Tibial nerve (tissue), 4 donors: ENCODE measurements around the gene AURKAIP1. TPM values are rescaled to one million over a fixed set of nuclear protein-coding genes. Genes with fewer than 3 reads are reported as not detected.

Experiments
- DNase-seq, 2 donors: peaks; one replicate each; pipeline ENCODE4 v3.0.0-alpha.2; 2019; ENCODE audit warnings: low spot score in 2 of 2
- H3K27ac ChIP-seq, 4 donors: fragments of 200-600 bp; sonication (generic) in 3 of 4; one replicate each; pipeline ENCODE4 v1.5.1; 2017 to 2019; ENCODE audit warnings: mild to moderate bottlenecking in 1 of 4
- H3K27me3 ChIP-seq, 2 donors: fragments of 200-600 bp; sonication (generic) in 1 of 2; one replicate each; pipeline versions ENCODE4 v1.5.1 to v1.6.0; 2017 to 2019
- H3K36me3 ChIP-seq, 3 donors: fragments of 200-600 bp; sonication (generic); one replicate each; pipeline ENCODE4 v1.5.1; 2018 to 2019
- H3K4me1 ChIP-seq, 4 donors: fragments of 200-600 bp; sonication (generic) in 3 of 4; one replicate each; pipeline ENCODE4 v1.5.1; 2017 to 2019
- H3K4me3 ChIP-seq, 4 donors: fragments of 200-600 bp; sonication (generic) in 3 of 4; one replicate each; pipeline ENCODE4 v1.5.1; 2017 to 2019; ENCODE audit warnings: mild to moderate bottlenecking in 1 of 4, moderate library complexity in 1 of 4
- H3K9me3 ChIP-seq, 4 donors: fragments of 200-600 bp; sonication (generic) in 3 of 4; one replicate each; pipeline ENCODE4 v1.5.1; 2017 to 2019
- EP300 ChIP-seq, 2 donors: sonication (generic); formaldehyde crosslinking; IDR thresholded peaks; one replicate each; pipeline ENCODE4 v1.6.1; 2017; ENCODE audit warnings: antibody characterized with exemption in 2 of 2, mild to moderate bottlenecking in 1 of 2
- POLR2A ChIP-seq, 2 donors: fragments of 450-650 bp; IDR thresholded peaks; one replicate each; pipeline ENCODE4 v1.6.1; 2017; ENCODE audit warnings: antibody characterized with exemption in 2 of 2, mild to moderate bottlenecking in 2 of 2, moderate library complexity in 2 of 2
- WGBS, 2 donors: methylation state at CpG; one replicate each; pipeline ENCODE4 v1.1.5; 2018; 5-methylcytosine and 5-hydroxymethylcytosine counted together
- total RNA-seq, 4 donors: library from RNA; depleted of rRNA; stranded (reverse); fragments of >200 nt; gene quantifications; one replicate each; pipeline ENCODE4 v1.1.0, GENCODE V29; 2016
- TF ChIP-seq, protein P1 (sequence below), 5 experiments: fragments of 200-600 bp in 3 of 5; fragments of 450-650 bp in 2 of 5; sonication (generic) in 3 of 5; IDR thresholded peaks; one replicate each; pipeline ENCODE4 v1.5.1; 2016 to 2019; ENCODE audit warnings: antibody characterized with exemption in 5 of 5, mild to moderate bottlenecking in 3 of 5, moderate library complexity in 2 of 5

AURKAIP1 gene
- total RNA-seq, 4 donors from 2014 or later, result 63.9 to 128 (median 105) TPM

DNA sequence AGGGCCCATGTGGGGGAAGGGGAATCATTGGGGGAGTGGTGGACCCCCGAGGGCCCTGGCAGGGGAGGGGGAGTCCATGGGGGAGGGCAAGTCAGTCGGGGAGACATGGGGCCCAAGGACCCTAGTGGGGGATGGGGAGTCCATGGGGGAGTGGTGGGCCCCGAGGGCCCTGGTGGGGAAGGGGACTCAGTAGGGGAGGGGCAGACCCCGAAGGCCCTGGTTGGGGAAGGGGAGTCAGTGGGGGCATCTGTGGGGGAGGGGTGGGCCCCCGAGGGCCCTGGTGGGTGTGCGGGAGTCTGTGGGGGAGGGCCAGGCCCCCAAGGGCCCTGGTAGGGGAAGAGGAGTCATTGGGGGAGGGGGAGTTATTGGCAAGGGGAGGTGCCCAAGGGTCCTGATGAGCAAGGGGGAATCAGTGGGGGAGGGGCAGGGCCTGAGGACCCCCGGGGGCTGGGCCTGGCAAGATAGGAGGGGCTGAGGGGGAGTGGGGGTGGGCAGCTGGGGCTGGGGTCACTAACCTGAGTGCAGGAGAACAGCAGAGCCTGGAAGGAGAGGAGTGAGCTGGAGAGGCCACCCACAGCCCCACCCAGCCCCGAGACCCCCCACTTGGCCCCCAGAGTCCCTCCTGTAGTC is 18.7 kb downstream of the AURKAIP1 start:
- WGBS, 2 donors, result 24 to 36% methylated on average over 5 to 7 of the region's 8 CpGs
- H3K27me3 ChIP-seq, result no peaks in the 10 kb centered on the region

DNA sequence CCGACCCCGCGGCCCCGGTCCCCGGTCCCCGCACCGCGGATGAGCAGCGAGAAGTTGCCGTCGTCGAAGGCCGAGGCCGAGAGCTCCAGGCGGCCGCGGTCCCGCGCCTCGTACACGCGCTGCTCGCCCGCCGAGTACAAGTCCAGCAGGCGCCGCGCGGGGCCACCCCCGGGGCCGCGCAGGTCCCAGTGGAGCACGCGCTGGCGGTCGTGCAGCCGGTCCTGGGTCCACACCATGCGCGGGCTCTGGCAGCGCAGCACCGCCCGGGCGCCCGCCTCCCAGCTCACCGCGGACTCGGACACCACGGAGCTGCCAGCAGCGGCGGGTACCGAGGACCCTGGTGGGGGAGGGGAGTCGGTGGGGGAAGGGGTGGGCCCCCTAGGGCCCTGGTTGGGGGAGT is 19.6 kb downstream of the AURKAIP1 start:
- no peak for TF ChIP-seq EP300 (IDR thresholded peaks at IDR 0.05)
- Histone ChIP-seq H3K27ac (peak overlapping the region; percentile 40 to 92 (median 88)), H3K36me3 (peaks cover 0 to 28% (median 4%) of the 10 kb centered on the region in 3 donors), H3K4me3 (peak overlapping the region; percentile 16 to 66 (median 20)), H3K4me1 (peaks cover 0 to 79% (median 70%) of the 10 kb centered on the region in 4 donors), H3K27me3 (no peaks in the 10 kb centered on the region), H3K9me3 (no peaks in the 10 kb centered on the region)
- 0 to 13% methylated on average over 3 to 12 of the region's 52 CpGs for WGBS, 2 donors
- no peak for DNase-seq

More for the DNA sequence above, 18.7 kb downstream of the AURKAIP1 start:
- H3K4me3 ChIP-seq, result peak overlapping the region; percentile 49 to 86 (median 60)
- peaks cover 0 to 28% (median 4%) of the 10 kb centered on the region in 3 donors for H3K36me3 ChIP-seq
- H3K9me3 ChIP-seq, result no peaks in the 10 kb centered on the region
- TF ChIP-seq, protein P1, sequence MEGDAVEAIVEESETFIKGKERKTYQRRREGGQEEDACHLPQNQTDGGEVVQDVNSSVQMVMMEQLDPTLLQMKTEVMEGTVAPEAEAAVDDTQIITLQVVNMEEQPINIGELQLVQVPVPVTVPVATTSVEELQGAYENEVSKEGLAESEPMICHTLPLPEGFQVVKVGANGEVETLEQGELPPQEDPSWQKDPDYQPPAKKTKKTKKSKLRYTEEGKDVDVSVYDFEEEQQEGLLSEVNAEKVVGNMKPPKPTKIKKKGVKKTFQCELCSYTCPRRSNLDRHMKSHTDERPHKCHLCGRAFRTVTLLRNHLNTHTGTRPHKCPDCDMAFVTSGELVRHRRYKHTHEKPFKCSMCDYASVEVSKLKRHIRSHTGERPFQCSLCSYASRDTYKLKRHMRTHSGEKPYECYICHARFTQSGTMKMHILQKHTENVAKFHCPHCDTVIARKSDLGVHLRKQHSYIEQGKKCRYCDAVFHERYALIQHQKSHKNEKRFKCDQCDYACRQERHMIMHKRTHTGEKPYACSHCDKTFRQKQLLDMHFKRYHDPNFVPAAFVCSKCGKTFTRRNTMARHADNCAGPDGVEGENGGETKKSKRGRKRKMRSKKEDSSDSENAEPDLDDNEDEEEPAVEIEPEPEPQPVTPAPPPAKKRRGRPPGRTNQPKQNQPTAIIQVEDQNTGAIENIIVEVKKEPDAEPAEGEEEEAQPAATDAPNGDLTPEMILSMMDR (IDR thresholded peaks at IDR 0.05), result no peak
- no peak for TF ChIP-seq EP300 (IDR thresholded peaks at IDR 0.05)
- no peak for TF ChIP-seq POLR2A (IDR thresholded peaks at IDR 0.05)
- DNase-seq, result no peak
- peak overlapping the region; percentile 81 to 92 (median 88) for H3K27ac ChIP-seq
- peaks cover 0 to 87% (median 78%) of the 10 kb centered on the region in 4 donors for H3K4me1 ChIP-seq

DNA sequence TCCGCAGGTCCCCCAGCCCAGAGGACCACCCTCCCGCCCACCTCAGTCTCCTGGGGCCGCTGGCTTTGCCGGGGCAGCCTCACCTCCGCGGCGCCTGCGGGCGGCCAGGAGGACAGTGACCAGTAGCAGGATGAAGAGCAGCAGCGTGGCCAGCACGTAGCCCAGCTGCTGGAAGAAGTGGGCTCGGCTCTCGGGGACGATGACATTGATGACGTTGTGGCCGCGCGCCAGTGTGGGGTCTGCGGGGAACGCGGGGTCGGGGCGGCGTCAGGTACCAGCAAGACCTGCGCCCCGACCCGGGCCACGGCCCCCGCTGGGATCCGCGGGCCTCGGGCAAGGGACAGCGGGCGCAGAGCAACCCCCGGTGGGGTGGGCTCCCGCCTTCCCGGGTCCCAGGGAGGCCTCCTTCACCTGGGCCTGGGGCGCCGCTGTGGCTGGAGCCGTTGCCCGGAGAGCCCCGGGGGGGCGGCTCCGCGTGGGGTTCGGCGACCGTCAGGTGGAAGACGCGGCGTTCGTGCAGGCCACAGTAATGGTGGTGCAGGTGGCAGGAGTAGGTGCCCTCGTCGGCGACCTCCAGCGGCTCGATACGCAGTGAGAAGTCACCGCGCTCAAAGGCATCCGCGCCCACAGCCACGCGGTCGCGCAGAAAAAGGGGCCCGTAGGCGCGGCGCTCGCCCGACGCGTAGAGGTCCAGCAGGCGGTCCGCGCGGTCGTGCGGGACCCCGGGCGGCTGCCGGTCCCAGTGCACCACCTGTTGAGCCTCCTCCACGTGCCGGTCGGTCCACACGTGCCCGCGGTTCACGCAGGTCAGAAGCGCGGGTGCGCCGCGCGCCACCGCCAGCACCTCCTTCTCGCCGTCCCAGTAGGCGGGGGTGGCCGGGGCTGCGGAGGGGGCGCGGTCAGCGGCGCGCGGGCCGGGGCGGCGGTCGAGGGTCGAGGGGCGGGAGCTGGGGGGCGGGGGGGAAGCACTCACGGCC is 20.4 kb downstream of the AURKAIP1 start:
- Histone ChIP-seq H3K27ac (peak overlapping the region; percentile 40 to 92 (median 88)), H3K4me1 (peaks cover 0 to 71% (median 61%) of the 10 kb centered on the region in 4 donors), H3K36me3 (peaks cover 0 to 28% (median 4%) of the 10 kb centered on the region in 3 donors), H3K9me3 (no peaks in the 10 kb centered on the region), H3K27me3 (no peaks in the 10 kb centered on the region), H3K4me3 (peak overlapping the region in 2 of 4 donors; percentile 16 to 66)
- WGBS, 2 donors, result 60 to 65% methylated on average over 51 to 72 of the region's 116 CpGs
- TF ChIP-seq EP300 (IDR thresholded peaks at IDR 0.05), result no peak
- TF ChIP-seq, protein P1 (IDR thresholded peaks at IDR 0.05), result no peak
- no peak for TF ChIP-seq POLR2A (IDR thresholded peaks at IDR 0.05)
- no peak for DNase-seq

DNA sequence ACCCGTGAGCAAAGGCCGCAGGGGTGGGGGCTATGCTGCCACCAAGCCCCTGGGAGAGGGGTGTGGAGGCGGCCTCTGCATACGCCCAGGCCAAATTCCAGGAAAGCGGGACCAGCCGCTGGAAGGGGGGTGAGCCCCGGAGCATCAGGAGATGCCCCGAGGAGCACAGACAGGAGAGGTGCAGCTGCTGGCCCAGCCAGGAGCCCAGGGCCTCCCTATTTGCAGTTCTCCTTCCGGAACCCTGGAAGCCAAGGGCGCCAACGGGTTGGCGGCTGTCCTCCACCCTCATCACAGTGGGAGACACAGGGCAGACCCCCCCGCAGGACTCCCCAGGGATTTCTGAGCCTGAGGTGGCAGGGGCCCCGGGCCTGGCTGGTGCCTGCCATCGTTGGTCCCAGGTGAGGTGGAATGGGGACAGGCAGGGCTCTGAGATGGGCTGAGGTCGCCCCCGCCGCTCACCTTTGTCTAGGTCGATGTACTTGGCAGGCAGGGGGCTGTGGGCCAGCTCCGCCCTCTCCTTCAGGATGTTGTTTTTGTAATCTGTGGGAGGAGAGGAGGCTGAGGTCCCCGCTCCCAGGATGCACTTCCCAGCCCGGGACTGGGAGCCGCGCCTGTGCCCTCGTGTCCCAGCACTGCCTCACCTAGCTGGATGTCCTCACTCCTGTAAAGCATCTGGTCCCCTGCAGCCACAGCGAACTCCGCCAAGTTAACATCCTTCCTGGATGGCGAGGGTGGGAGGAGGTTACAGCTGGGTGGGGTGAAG is 21.4 kb downstream of the AURKAIP1 start:
- Histone ChIP-seq H3K27ac (peak overlapping the region in 3 of 4 donors; percentile 40 to 91 (median 86)), H3K36me3 (peaks cover 0 to 28% (median 4%) of the 10 kb centered on the region in 3 donors), H3K9me3 (no peaks in the 10 kb centered on the region), H3K4me1 (peaks cover 0 to 61% (median 54%) of the 10 kb centered on the region in 4 donors), H3K27me3 (no peaks in the 10 kb centered on the region), H3K4me3 (peak overlapping the region in 1 of 4 donors; percentile 66)
- WGBS, 2 donors, result 31 to 55% methylated on average over 8 to 11 of the region's 28 CpGs
- TF ChIP-seq POLR2A (IDR thresholded peaks at IDR 0.05), result no peak
- no peak for TF ChIP-seq EP300 (IDR thresholded peaks at IDR 0.05)
- TF ChIP-seq, protein P1 (IDR thresholded peaks at IDR 0.05), result no peak
- DNase-seq, result no peak

DNA sequence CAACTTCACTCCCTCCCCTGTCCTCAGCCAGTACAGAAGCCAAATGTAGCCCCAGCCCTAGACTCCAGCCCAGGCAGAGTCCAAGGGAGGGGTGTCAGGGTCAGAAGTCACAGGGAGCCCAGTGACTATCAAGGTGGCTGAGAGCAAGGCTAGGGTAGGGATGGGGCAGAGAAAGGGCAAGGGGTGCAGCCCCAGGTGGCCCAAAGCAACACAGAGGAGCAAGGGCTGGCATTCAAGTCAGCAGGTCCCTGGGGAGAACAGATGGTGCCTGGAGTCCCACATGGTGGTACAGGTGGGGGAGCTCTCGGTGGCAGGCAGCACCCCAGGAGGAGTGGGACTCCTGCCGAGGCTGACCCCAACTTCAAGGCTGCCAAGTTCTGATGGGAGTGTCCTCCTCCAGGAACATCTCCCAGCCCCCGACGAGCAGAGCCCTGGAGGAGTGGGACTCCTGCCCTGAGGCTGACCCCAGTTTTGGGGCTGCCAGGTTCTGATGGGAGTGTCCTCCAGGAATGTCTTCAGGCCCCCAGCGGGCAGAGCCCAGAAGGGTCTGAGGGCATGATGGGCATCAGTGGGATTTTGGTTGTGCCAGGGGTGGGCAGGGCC is 22.1 kb downstream of the AURKAIP1 start:
- Histone ChIP-seq H3K27ac (peak overlapping the region in 3 of 4 donors; percentile 68 to 91 (median 86)), H3K4me3 (no peak overlapping the region), H3K36me3 (peaks cover 0 to 28% (median 4%) of the 10 kb centered on the region in 3 donors), H3K27me3 (no peaks in the 10 kb centered on the region), H3K9me3 (no peaks in the 10 kb centered on the region), H3K4me1 (peaks cover 0 to 65% (median 56%) of the 10 kb centered on the region in 4 donors)
- TF ChIP-seq POLR2A (IDR thresholded peaks at IDR 0.05) (no peak), EP300 (IDR thresholded peaks at IDR 0.05) (no peak)
- no peak for DNase-seq
- 31 to 51% methylated on average over 4 of the region's 5 CpGs for WGBS, 2 donors
